ENCODE results near the gene ITGAE.
"Not testable (repeated sequence)": the region's sequence is repeated elsewhere in the genome, so short reads cannot be mapped to it uniquely, and the experiment has no call there.

Gene ITGAE

DNA sequence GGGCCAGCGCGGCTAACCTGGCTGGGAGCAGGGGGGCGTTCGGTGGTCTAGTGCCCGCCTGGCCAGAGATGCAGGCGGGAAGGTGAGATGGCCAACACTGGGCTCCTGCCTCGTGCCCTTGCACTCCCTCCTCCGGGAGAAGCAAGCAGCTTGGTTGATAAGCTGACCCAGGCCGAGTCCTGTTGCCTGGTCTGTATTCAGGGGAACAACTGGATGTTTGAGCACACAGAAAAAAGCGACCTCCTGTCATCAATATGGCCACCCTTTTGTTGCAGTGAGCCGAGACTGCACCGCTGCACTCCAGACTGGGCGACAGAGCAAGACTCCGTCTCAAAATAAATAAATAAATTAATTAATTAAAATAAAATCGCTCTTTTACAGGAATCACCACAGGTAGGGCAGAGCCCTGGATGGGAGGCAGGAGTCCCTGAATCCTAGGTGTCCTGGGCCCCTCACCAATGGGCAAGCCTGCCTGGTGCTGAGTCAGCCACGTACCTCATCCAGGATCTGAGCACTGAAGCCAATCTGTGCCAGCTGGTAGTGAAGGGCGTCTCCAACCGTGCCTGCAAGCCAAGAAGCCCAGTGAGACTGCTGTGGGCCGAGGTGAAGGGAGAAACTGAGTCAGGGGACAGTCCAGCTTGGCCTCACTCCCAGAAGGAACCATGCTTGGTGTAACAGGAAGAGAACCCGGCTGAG, 45.5 kb downstream of the ITGAE start:
- DNase-seq: no peak

DNA sequence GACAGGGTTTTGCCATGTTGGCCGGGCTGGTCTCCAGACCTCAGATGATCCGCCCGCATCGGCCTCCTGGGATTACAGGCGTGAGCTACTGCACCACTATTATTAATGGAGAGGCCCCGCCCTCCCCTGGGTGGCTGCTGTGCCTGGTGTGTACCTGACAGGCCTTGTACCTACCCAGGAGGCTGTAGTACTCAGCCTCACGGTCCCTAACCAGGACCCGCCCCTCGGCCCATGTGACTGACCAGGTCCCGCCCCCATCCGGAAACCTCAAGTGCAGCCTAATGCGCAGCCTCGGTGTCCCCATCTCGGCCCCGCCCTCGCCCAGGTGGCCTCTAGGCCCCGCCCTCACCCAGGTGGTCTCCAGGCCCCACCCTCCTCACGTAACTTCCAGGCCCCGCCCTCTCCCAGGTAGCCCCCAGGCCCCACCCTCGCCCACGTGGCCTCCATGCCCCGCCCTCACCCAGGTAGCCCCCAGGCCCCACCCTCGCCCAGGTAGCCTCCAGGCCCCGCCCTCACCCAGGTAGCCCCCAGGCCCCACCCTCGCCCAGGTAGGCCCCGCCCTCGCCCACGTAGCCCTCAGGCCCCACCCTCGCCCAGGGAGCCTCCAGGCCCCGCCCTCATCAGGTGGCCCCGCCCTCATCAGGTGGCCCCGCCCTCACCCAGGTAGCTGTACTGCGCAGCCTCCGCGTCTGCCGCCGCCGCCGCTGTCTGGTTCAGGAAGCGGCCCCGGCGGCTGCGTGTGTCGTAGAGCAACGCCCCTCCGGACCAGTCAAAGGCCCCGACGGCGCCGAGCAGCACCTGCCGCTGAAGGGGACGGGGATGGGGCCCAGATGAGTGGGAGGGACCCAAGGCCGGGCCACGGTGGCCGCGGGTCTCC, 46.3 kb downstream of the ITGAE start:
- peak; percentile 27 to 81 (median 66) for DNase-seq

DNA sequence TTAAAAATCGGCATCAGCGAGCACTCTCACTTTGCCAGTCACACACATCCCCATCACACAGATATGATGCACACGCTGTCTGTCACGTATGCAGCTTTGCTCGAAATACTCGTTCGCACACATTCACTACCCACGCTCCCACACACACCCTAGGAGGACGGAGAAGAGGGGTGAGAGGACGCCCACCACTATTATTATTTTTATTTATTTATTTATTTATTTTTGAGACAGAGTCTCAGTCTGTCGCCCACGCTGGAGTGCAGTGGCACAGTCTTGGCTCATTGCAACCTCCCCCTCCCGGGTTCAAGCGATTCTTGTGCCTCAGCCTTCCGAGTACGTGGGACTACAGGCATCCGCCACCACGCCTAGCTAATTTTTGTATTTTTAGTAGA, 46.9 kb downstream of the ITGAE start:
- no peak for DNase-seq

DNA sequence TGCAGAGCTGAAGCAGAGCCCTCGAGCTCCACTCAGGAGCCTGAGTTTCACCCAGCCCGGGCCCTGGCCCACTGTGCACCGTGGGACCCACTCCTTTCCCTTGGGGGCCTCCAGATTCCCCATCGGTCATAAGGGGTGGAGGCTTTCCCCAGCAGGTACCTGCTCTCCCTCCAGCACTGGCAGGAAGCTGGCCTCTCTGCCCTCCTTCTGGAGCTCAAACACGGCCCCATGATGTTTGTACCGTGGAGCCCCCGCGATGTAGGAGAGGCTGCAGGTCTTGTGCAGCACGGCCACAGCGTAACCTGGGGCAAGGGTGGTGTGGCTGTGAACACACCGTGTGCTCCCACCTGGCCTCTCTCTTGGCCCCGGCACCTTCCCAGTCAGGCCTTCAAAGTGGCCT, 47.4 kb downstream of the ITGAE start:
- DNase-seq: no peak

DNA sequence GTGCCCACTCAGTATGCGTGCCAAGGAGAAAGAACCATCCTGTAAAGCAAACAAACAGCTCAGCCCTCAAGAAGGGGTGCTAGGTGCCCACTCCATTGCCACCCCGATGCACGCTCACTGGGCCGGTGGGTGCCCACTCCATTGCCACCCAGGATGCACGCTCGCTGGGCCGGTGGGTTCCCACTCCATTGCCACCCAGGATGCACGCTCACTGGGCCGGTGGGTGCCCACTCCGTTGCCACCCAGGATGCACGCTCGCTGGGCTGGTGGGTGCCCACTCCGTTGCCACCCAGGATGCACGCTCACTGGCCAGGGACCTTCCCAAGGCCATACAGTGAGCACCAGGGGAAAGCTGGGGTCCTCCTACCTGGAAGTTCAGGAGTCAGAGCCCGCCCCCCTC, 49.2 kb downstream of the ITGAE start:
- DNase-seq: no peak

DNA sequence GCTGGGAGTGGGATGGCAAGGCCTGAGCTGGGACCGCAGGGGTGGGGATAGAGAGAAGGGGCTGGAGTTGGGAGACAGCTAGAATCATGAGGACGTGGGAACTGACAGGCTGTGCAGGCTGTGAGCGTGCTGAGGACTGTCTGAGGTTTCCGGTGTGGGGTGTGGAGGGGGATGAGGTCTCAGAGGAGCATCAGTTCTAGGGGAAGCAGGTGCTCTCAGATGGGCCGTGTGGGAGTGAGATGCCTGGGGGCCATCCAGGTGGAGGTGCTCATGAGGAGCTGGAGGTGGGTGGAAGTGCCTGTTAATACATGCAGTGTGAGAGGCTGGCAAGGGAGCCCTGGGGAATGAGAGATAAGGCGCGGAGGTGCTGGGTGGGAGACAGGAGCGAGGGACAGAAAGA, 50.1 kb downstream of the ITGAE start:
- peak in 1 of 4 experiments; percentile 17 for DNase-seq

DNA sequence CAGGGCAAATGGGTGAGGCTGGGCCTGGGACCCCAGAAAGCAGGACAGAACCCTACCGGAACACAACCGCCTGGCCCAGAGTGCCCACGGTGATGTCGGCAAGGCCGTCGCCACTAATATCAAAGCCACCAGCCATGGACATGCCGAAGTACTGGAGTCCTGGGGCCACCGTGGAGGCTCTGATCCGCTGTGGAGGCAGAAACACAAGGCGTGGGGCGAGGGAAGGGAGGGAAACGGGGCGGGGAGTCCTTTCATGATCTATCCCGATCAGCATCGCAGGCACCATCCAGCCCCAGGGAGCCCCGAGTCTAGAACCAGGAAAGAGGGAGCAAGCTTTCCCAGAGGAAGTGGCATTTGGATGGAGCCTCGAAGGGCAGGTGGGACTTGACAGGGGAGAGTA, 50.7 kb downstream of the ITGAE start:
- DNase-seq: no peak

DNA sequence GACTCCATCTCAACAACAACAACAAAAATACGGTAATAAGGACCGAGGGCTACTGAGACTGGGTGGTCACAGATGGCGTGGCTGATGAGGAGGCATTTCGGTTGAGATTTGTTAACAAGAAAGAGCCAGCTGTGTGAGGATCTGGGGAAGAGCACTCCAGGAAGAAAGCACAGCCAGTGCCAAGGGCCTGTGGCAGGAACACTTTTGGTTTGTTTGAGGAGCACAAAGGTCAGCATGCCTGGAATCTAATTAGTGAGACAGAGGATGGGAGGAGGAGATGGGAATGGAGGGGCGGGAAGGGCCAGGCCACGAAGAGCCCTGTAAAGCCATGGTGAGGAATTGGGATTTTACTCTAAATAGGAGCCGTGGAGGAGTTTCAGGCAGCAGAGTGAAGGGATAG, 52.4 kb downstream of the ITGAE start:
- DNase-seq: no peak

DNA sequence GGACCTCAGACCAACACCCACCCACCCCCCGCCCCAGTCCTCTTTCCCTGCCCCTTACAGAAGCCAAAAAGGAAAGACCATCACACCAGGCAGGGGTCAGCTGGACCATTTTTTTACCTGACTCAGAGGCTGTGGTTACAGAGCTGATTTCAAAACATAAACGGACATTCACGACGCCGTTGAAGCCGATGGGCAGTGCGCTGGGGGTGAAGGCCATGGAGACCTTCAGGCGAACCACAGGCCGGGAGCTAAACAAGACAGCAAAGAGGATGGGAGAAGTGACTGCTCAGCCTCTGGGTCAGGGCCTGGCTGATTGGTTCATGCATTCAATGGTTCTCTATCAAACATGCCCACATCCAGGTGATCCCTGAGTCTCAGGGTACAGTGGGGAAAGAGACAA, 53.2 kb downstream of the ITGAE start:
- DNase-seq: no peak

DNA sequence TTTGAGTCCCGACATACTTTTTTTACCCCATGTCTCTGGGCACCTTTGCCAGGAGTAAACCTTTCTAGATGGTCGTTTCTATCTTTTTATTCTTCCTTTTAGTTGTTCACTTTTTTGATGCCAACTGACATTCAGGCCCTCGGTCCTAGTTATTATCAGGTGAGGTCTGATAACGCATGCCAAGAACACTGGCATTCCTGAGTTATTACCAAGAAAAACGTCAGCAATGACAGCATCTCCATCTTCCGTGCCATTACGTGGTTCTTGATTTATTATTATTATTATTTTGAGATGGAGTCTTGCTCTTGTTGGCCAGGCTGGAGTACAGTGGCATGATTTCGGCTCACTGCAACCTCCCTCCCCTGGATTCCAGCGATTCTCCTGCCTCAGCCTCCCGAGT, 55.9 kb downstream of the ITGAE start:
- DNase-seq: no peak

DNA sequence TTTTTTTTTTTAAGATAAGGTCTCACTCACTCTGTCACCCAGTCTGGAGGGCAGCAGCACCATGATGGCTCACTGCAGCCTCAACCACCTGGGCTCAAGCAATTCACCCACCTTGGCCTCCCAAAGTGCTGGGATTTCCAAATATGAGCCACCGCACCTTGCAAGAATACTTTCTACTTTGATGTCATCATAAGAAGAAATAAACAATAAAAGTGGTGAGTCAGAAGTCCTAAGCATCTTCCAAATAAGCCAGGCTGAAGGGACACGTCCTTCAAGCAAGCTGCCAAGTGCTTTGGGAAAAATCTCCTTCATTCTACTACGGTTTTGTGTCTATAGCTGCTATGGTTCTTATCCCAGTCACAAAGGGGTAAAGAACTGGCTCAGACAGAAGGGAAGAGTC, 57.0 kb downstream of the ITGAE start:
- DNase-seq: no peak

DNA sequence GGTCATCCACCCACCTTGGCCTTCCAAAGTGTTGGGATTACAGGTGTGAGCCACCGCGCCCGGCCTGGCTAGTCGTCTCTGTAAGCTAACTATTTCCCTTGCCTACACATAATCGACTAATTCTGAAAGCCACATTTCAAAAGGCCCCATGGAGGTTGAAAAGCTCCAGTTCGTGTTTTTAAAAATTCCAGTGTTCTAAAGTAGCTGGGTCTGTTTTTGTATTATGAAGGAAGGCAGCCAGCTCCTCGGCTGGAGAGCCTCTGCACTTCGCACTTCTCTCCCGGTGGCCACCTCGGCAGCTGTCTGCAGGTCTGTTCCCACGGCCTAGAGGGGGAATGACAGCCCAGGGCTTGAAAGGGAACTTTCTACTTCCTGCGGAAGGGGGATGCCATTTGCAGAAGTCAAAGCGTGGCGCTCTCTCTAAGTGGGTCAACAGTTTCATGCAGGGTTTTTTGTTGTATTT, 60.3 kb downstream of the ITGAE start:
- DNase-seq: no peak

DNA sequence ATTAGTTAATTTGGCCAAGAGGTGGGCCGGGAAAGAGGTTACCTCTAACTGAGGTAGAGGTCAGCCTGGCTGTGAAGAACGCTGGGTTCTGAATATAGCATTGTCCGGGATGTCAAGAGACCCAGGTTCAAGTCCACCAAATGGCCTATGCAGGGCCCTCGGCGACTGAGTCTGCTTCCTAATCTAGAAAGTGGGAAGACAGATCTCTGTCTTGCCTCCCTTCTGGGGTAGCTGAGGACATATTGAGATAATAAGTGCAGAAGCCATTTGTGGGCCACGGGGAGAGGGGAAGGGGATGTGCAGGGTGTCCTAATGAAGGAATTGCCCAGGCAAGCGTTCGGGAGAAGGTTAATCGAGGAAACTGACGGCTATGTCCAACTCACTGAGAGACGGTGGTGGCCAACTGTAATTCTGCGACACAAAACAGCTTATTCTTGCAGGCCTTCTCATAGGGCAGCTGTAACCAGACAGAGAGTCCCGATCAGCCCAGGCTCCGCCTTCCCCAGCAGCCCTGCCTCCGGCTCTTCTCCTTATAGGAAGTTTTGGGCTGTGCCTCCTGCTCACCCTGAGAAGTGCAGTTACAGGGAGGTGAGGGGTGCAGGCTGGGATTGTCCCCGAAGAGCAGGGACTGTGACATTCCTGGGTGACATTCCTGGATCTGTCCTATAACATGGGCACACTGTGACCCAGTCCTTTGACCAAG, 61.4 kb downstream of the ITGAE start:
- no peak for DNase-seq

DNA sequence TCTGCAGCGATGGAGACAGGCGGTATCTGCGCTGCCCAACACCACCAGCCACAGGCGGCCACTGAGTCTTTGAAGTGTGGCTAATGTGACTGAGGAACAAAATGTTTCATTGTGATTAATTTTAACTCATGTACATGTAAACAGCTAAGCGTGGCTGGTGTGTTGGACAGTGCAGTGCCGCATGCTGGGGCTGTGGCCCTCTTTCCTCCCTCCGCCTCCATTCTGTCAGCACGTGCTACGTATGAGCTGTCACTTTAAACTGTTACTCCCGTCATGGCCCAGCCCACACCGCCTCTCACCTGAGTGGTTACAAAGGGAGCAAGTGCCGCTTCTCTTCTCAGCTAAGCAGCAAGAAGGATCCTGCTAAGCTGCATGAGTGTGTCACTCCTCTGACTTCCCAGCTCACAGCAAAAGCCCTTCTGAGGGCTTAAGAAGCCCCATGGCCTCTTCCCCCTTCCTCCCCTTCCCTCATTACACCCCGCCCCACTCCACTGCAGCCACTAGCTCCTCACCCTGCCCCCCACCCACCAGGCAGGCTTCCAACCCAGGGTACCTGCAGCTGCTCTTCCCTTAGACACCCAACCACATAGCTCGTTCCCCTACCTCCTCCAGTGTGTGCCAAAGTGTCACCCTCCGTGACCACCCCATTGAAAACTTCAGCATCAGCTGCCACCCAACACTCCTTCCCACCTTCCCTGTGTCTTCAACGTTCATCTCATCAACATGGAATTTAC, 62.3 kb downstream of the ITGAE start:
- peak; percentile 21 to 53 (median 32) for DNase-seq

DNA sequence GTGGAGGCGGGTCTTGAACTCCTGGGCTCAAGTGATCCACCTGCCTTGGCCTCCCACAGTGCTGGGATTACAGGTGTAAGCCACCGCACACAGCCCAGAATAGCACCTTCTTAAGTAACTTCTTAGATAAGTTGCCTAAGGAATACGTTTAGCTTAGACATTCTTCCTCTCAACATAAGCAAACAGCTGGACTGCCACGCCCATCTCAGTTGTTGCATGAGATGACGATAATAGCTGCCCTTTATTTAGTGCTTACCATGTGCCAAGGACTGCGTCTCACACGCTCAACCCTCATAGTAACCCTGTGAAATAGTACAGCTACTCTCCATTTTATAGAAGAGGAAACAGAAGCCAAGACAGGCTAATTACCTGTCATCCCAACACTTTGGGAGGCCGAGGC, 65.5 kb downstream of the ITGAE start:
- no peak for DNase-seq

DNA sequence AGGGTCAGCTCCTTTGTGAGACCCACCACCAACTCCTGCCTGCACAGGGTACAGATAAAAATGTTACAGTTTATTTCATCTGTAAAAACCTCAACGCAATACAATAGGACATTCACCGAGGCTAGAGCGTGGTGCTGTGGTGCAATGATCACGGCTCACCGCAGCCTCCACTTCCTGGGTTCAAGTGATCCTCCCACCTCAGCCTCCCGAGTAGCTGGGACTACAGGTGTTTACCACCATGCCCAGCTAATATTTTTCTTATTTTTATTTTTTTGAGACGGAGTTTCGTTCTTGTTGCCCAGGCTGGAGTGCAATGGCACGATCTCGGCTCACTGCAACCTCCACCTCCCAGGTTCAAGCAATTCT, 66.1 kb downstream of the ITGAE start:
- DNase-seq: not testable (repeated sequence)

DNA sequence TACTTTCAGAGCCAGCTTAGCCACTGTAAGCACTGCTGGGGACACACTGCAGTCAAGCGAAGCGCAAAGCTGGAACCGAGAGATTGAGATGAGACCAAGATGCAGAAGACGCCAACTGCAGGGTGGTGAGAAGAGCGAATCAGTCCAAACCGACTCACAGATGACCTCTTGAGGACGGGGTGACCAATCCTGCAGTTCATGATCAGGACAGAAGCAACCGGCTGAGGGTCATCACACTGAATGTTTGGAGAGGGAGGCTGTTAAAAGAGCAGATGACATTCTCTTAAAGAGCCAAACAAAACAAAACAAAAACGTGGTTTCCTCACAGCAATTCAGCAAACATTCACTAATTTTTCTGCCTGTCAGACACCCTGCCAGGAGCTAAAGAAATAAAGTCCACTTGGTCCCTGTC, 68.8 kb downstream of the ITGAE start:
- no peak for DNase-seq

DNA sequence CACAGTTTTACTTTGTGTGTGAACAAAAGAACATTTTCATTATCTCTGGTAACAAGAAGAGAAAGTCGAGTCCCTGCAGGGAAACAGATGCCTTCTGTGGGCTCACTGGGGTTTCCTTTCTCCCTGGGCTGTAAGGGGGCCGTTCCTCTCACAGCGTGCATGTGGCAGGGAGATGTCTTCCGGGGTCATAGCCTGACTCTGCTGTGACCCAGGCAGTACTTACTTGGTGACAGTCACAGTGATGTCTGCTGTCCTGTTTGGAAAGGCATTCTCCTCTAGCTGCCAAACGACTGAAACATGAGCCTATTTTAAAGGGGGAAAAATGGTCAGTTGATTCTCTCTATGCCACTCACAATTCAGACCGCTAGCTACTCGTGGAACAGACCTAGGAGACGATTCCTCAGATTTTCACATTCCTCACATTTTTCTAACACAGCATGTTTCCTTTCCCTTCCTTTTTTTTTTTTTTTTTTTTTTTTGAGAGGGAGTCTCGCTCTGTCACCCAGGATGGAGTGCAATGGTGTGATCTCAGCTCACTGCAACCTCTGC, 70.0 kb downstream of the ITGAE start:
- DNase-seq: no peak

DNA sequence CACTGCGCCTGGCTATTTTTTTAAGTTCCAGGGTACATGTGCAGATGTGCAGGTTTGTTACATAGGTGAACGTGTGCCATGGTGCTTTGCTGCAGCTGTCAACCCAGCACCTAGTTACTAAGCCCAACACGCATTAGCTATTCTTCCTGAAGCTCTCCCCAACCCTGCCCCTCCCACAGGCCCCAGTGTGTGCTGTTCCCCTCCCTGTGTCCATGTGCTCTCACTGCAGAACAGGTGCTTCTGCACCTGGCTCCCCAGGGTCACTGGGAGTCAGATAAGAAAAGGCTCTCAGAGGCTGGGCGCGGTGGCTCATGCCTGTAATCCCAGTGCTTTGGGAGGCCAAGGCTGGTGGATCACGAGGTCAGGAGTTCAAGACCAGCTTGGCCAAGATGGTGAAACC, 71.1 kb downstream of the ITGAE start:
- DNase-seq: no peak

DNA sequence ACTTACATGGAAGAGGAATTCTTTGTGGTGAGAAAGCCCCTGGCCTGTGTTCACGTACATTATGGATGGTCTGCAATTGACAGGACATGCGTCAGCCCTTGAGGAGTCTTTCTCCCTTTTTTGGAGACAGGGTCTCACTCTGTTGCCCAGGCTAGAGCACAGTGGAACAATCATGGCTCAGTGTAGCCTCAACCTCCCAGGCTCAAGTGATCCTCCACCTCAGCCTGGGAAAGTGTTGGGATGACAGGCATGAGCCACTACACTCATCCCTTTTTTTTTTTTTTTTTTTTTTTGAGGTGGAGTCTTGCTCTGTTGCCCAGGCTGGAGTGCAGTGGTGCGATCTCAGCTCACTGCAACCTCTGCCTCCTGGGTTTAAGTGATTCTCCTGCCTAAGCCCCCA, 72.9 kb downstream of the ITGAE start:
- DNase-seq: not testable (repeated sequence)

DNA sequence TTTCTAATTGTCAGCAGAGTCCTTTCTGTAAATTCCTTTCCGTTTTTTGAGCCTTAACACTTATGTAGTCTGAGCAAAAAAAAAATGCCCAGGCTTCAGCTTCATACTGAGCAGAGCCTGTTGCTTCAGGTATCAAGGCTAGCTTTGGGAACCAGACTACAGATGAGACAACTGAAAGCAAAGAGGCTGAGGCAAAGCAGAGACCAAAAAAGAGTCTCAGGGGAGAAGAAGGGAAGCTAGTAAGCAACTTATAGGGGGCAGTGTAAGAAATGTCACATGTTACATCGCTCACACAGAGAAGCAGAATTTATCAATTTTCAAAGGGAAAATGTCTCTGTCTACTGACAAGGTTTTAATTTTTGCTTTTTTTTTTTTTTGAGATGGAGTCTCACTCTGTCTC, 73.9 kb downstream of the ITGAE start:
- DNase-seq: no peak

DNA sequence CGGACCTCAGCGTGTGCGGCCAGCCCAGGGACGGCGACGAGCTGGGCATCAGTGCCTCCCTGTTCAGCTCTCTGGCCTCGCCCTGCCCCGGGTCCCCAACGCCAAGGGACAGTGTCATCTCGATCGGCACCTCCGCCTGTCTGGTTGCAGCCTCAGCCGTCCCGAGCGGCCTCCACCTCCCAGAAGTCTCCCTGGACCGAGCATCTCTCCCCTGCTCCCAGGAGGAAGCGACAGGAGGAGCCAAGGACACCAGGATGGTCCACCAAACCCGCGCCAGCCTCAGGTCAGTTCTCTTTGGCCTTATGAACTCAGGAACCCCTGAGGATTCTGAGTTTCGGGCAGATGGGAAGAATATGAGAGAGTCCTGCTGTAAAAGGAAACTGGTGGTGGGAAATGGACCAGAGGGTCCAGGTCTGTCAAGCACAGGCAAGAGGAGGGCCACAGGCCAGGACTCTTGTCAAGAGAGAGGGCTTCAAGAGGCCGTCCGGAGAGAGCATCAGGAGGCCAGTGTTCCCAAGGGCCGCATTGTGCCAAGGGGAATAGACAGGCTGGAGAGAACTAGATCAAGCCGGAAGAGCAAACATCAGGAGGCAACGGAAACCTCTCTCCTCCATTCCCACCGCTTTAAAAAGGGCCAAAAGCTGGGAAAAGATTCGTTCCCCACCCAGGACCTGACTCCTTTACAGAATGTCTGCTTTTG, 76.5 kb downstream of the ITGAE start:
- DNase-seq: no peak
